M059J (cell line): ENCODE measurements around the gene MYDGF. TPM values are rescaled to one million over a fixed set of nuclear protein-coding genes. Genes with fewer than 3 reads are reported as not detected.

Experiments
- total RNA-seq: library from RNA; depleted of rRNA; stranded (reverse); fragments of >200 nt; shearing (Covaris generic); gene quantifications from 2 replicates; pipeline ENCODE4 v1.2.3, GENCODE V29; 2014; rRNA removed

MYDGF gene
- total RNA-seq, 1 experiment from 2014 or later, result 367 TPM

Other genes starting within 250 kb of the MYDGF start
- gene UBXN6, start 212.5 kb downstream of the MYDGF start, total RNA-seq, result 78.5 and 127 TPM in 2 replicates
- gene HDGFL2, start 198.0 kb downstream of the MYDGF start, total RNA-seq, result 36.1 and 69.3 TPM in 2 replicates
- gene PLIN4, start 151.9 kb downstream of the MYDGF start, total RNA-seq, result 0.02 TPM in 2 replicates
- not detected in 2 replicates for gene PLIN5, start 135.1 kb downstream of the MYDGF start, total RNA-seq
- 0.64 TPM in 1 of 2 replicates, not detected in the other for gene LRG1, start 130.3 kb downstream of the MYDGF start, total RNA-seq
- gene SEMA6B, start 110.7 kb downstream of the MYDGF start, total RNA-seq, result 0.89 and 1.6 TPM in 2 replicates
- gene TNFAIP8L1, start 30.8 kb downstream of the MYDGF start, total RNA-seq, result 2.7 and 3.3 TPM in 2 replicates
- gene DPP9, start 53.5 kb upstream of the MYDGF start, total RNA-seq, result 67.0 and 71.4 TPM in 2 replicates
- 7.5 and 11.0 TPM in 2 replicates for gene FEM1A, start 121.4 kb upstream of the MYDGF start, total RNA-seq
- gene TICAM1, start 161.4 kb upstream of the MYDGF start, total RNA-seq, result 2.6 and 5.2 TPM in 2 replicates
- 165 and 222 TPM in 2 replicates for gene PLIN3, start 197.3 kb upstream of the MYDGF start, total RNA-seq
- not detected in 2 replicates for gene ARRDC5, start 232.6 kb upstream of the MYDGF start, total RNA-seq
- gene UHRF1, start 239.2 kb upstream of the MYDGF start, total RNA-seq, result 35.7 and 60.1 TPM in 2 replicates